ENCODE measurements around the gene TENM4.

- TF ChIP-seq TCF12 (IDR thresholded peaks at IDR 0.05; ENCODE audit: low read depth) (no peak), REST (IDR thresholded peaks at IDR 0.05; ENCODE audit: low read depth) (no peak), EGR1 (IDR thresholded peaks at IDR 0.05) (no peak), MAX (IDR thresholded peaks at IDR 0.05) (no peak), FOXM1 (IDR thresholded peaks at IDR 0.05; ENCODE audit: borderline replicate concordance, low read depth) (no peak), RAD21 (IDR thresholded peaks at IDR 0.05; ENCODE audit: low read depth) (no peak), TEAD4 (IDR thresholded peaks at IDR 0.05) (no peak), TAF1 (IDR thresholded peaks at IDR 0.05; ENCODE audit: low read depth) (no peak), EP300 (IDR thresholded peaks at IDR 0.05; ENCODE audit: borderline replicate concordance) (no peak), CREB1 (IDR thresholded peaks at IDR 0.05; ENCODE audit: low read depth) (no peak), YY1 (IDR thresholded peaks at IDR 0.05; ENCODE audit: low read depth) (no peak)
Observed at GRCh38 chr11:78901831-78902230, 539.0 kb downstream of the TENM4 start.

All from Ishikawa (cell line).